HUDEP-2 (cell line): ENCODE data around the gene SLC29A3.
"Not testable (repeated sequence)": the region's sequence is repeated elsewhere in the genome, so short reads cannot be mapped to it uniquely, and the experiment has no call there.

Experiments
- DNase-seq, 76 experiments: peaks; one replicate each; lab custom pipeline; 2025; ENCODE audit not compliant: unreplicated experiment in 76 of 76; lab: John Stamatoyannopoulos, UW

SLC29A3 gene

GRCh38 chr10:71344154-71344925 is 25.3 kb downstream of the SLC29A3 start:
- DNase-seq: no peak

GRCh38 chr10:71344993-71345480 is 26.0 kb downstream of the SLC29A3 start:
- no peak for DNase-seq

GRCh38 chr10:71345694-71346093 is 26.6 kb downstream of the SLC29A3 start:
- DNase-seq: no peak

GRCh38 chr10:71346731-71347130 is 27.7 kb downstream of the SLC29A3 start:
- no peak for DNase-seq

- no peak for DNase-seq
Measured at GRCh38 chr10:71347587-71348395, 28.7 kb downstream of the SLC29A3 start.

GRCh38 chr10:71348850-71349249 is 29.8 kb downstream of the SLC29A3 start:
- no peak for DNase-seq

GRCh38 chr10:71349406-71349805 is 30.3 kb downstream of the SLC29A3 start:
- DNase-seq: no peak

GRCh38 chr10:71351087-71351486 is 32.0 kb downstream of the SLC29A3 start:
- no peak for DNase-seq

GRCh38 chr10:71351628-71352319 is 32.7 kb downstream of the SLC29A3 start:
- no peak for DNase-seq

- no peak for DNase-seq
Measured at GRCh38 chr10:71353639-71354038, 34.6 kb downstream of the SLC29A3 start.

GRCh38 chr10:71354776-71355175 is 35.7 kb downstream of the SLC29A3 start:
- DNase-seq: no peak

- DNase-seq: no peak
Measured at GRCh38 chr10:71355886-71356285, 36.8 kb downstream of the SLC29A3 start.

GRCh38 chr10:71357792-71358265 is 38.8 kb downstream of the SLC29A3 start:
- no peak for DNase-seq

- DNase-seq: no peak
Measured at GRCh38 chr10:71358277-71358676, 39.2 kb downstream of the SLC29A3 start.

- not testable (repeated sequence) for DNase-seq
Measured at GRCh38 chr10:71358906-71359305, 39.8 kb downstream of the SLC29A3 start.

GRCh38 chr10:71359364-71360046 is 40.4 kb downstream of the SLC29A3 start:
- peak in 38 of 76 experiments; percentile 6 to 72 (median 32) for DNase-seq

- DNase-seq: no peak
Measured at GRCh38 chr10:71360735-71361134, 41.7 kb downstream of the SLC29A3 start.

GRCh38 chr10:71361581-71361980 is 42.5 kb downstream of the SLC29A3 start:
- DNase-seq: no peak

- no peak for DNase-seq
Measured at GRCh38 chr10:71362141-71362540, 43.1 kb downstream of the SLC29A3 start.

GRCh38 chr10:71363936-71364335 is 44.9 kb downstream of the SLC29A3 start:
- DNase-seq: no peak
